Myocyte (in vitro differentiated cells): ENCODE data around the gene SLC7A8. TPM values are rescaled to one million over a fixed set of nuclear protein-coding genes. Genes with fewer than 3 reads are reported as not detected.

Experiments
- DNase-seq: peaks from one replicate; pipeline ENCODE4 v3.0.0-alpha.2; 2012; ENCODE audit warnings: low read depth
- total RNA-seq: library from RNA; depleted of rRNA; stranded (reverse); fragments of >200 nt; gene quantifications from 2 replicates; pipeline ENCODE4 v1.2.3, GENCODE V29; 2014

The SLC7A8 gene
- total RNA-seq, 1 donor from 2014 or later: 4.8 TPM

GRCh38 chr14:23097786-23098185, 85.7 kb downstream of the SLC7A8 start:
- peak; percentile 87 for DNase-seq

GRCh38 chr14:23095196-23096108, 88.0 kb downstream of the SLC7A8 start, which contains the start of gene C14orf119:
C14orf119 (plus strand) TSS chr14:23095505; CDS start chr14:23097659, 2,154 bp downstream.
- peak; percentile 100 for DNase-seq

- DNase-seq: peak; percentile 87
Observed at GRCh38 chr14:23094666-23095195, 88.7 kb downstream of the SLC7A8 start, which contains the start of gene ACIN1. ACIN1 (minus strand) TSS chr14:23095136; CDS start chr14:23095112, 24 bp downstream.

GRCh38 chr14:23093991-23094665, 89.3 kb downstream of the SLC7A8 start:
- DNase-seq: no peak

GRCh38 chr14:23093526-23093925, 89.9 kb downstream of the SLC7A8 start:
- no peak for DNase-seq

- no peak for DNase-seq
Observed at GRCh38 chr14:23093104-23093503, 90.4 kb downstream of the SLC7A8 start.

GRCh38 chr14:23091294-23092225, 91.9 kb downstream of the SLC7A8 start:
- no peak for DNase-seq

GRCh38 chr14:23090254-23090636, 93.2 kb downstream of the SLC7A8 start:
- DNase-seq: no peak

- DNase-seq: no peak
Observed at GRCh38 chr14:23089498-23090253, 93.8 kb downstream of the SLC7A8 start.

- no peak for DNase-seq
Observed at GRCh38 chr14:23086565-23086964, 96.9 kb downstream of the SLC7A8 start.

GRCh38 chr14:23085458-23085857, 98.0 kb downstream of the SLC7A8 start:
- DNase-seq: no peak

- DNase-seq: no peak
Observed at GRCh38 chr14:23080474-23080873, 103.0 kb downstream of the SLC7A8 start.

- DNase-seq: no peak
Observed at GRCh38 chr14:23079716-23080115, 103.7 kb downstream of the SLC7A8 start.

- DNase-seq: peak; percentile 94
Observed at GRCh38 chr14:23078692-23079116, 104.8 kb downstream of the SLC7A8 start.

- DNase-seq: peak; percentile 63
Observed at GRCh38 chr14:23077962-23078361, 105.5 kb downstream of the SLC7A8 start.

- DNase-seq: peak; percentile 59
Observed at GRCh38 chr14:23076785-23077408, 106.6 kb downstream of the SLC7A8 start.
